DOHH2 (cell line): ENCODE results near the gene CLEC12A.

Source experiments
- EZH2phosphoT487 ChIP-seq: fragments of 200-600 bp; sonication (generic); IDR thresholded peaks from 2 replicates; pipeline ENCODE4 v1.6.1; 2017; ENCODE audit warnings: borderline replicate concordance, mild to moderate bottlenecking, antibody characterized with exemption, low read length, moderate library complexity, mixed read lengths
- TF ChIP-seq, protein P1 (sequence below): fragments of 200-600 bp; sonication (generic); IDR thresholded peaks from one replicate; pipeline ENCODE4 v1.5.1; 2014; ENCODE audit warnings: antibody characterized with exemption, mild to moderate bottlenecking, low read depth, low read length; ENCODE audit not compliant: poor library complexity, severe bottlenecking

DNA sequence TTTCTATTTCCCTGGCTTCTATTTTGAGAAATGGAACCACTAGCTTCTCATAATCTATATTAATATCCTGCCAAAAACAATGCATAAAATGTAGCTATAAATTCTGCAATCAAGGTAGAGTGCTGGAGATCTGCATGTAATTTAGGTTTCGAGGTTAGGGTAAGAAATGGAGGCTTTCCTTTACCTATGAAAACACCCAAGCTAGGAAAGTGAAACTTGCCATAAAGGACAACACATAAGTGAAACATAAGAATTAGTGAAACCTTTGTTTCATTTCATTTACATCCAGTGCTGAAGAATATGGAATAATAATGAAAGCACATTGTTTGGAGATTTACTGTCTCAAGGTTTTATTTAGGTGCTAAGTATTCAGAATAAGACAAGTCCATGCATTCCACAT, 48.8 kb upstream of the CLEC12A start:
- TF ChIP-seq, protein P1, sequence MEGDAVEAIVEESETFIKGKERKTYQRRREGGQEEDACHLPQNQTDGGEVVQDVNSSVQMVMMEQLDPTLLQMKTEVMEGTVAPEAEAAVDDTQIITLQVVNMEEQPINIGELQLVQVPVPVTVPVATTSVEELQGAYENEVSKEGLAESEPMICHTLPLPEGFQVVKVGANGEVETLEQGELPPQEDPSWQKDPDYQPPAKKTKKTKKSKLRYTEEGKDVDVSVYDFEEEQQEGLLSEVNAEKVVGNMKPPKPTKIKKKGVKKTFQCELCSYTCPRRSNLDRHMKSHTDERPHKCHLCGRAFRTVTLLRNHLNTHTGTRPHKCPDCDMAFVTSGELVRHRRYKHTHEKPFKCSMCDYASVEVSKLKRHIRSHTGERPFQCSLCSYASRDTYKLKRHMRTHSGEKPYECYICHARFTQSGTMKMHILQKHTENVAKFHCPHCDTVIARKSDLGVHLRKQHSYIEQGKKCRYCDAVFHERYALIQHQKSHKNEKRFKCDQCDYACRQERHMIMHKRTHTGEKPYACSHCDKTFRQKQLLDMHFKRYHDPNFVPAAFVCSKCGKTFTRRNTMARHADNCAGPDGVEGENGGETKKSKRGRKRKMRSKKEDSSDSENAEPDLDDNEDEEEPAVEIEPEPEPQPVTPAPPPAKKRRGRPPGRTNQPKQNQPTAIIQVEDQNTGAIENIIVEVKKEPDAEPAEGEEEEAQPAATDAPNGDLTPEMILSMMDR = no peak
- TF ChIP-seq EZH2phosphoT487 = no peak
